ENCODE data around the gene PEBP1.

The PEBP1 gene

GRCh38 chr12:118193958-118194357, 58.0 kb downstream of the PEBP1 start:
- no peak for DNase-seq
